Stimulated activated CD4-positive, alpha-beta T cell treated with anti-CD3 and anti-CD28 coated beads, Interleukin-1b, Interleukin-23, amount 100 ng/mL, for 48 hours (primary cell): ENCODE results near the gene OR8B4.
"Not testable (repeated sequence)": the region's sequence is repeated elsewhere in the genome, so short reads cannot be mapped to it uniquely, and the experiment has no call there.

Experiments
- DNase-seq: peaks from one replicate; pipeline ENCODE4 v3.0.0-alpha.2; 2020

The OR8B4 gene

GRCh38 chr11:124403186-124403585 lies 21.5 kb downstream of the OR8B4 start:
- DNase-seq = not testable (repeated sequence)

GRCh38 chr11:124402326-124402922 lies 22.2 kb downstream of the OR8B4 start:
- DNase-seq = peak; percentile 69

GRCh38 chr11:124398924-124399323 lies 25.7 kb downstream of the OR8B4 start, which contains the start of gene OR8B3:
OR8B3 (minus strand) TSS chr11:124399024; CDS start chr11:124397351, 1,673 bp downstream.
- no peak for DNase-seq

GRCh38 chr11:124396847-124397246 lies 27.8 kb downstream of the OR8B4 start:
- DNase-seq = not testable (repeated sequence)

GRCh38 chr11:124394408-124394807 lies 30.3 kb downstream of the OR8B4 start:
- no peak for DNase-seq

GRCh38 chr11:124384399-124384798 lies 40.3 kb downstream of the OR8B4 start, which contains the start of gene OR8B2:
OR8B2 (minus strand) TSS chr11:124384499; CDS start chr11:124383343, 1,156 bp downstream.
- DNase-seq = no peak

- not testable (repeated sequence) for DNase-seq
These were observed 41.8 kb downstream of the OR8B4 start for GRCh38 chr11:124382857-124383256.

- DNase-seq = no peak
These were observed 44.1 kb downstream of the OR8B4 start for GRCh38 chr11:124380585-124380984.

- no peak for DNase-seq
These were observed 48.4 kb downstream of the OR8B4 start for GRCh38 chr11:124376280-124376679.
